Measurements from ENCODE around the gene ITPRID2. TPM values are rescaled to one million over a fixed set of nuclear protein-coding genes. Genes with fewer than 3 reads are reported as not detected.

ITPRID2 gene
- total RNA-seq, 1 experiment from 2014 or later, result 1,605 TPM

- Histone ChIP-seq H2AFZ (ENCODE audit: low read depth, low read length, poor library complexity, severe bottlenecking) (no peak overlapping the region), H3K9ac (ENCODE audit: low read length) (no peak overlapping the region), H3K36me3 (ENCODE audit: control insufficient read depth in 1 of 2, insufficient read depth in 2 of 2, low read length in 2 of 2) (no peaks in the 10 kb centered on the region), H4K20me1 (ENCODE audit: insufficient read depth) (no peaks in the 10 kb centered on the region), H3K4me3 (replicated peaks in 1 of 2; ENCODE audit: low read depth in 1 of 2, low read length in 2 of 2) (no peak overlapping the region), H3K27ac (ENCODE audit: low read depth, low read length) (no peak overlapping the region), H3K27me3 (ENCODE audit: insufficient read depth, low read length) (no peaks in the 10 kb centered on the region), H3K4me1 (ENCODE audit: control insufficient read depth in 1 of 2, insufficient read depth in 2 of 2, low read length in 2 of 2) (peaks cover 0 to 18% of the 10 kb centered on the region in 2 experiments; a peak in 2 of 4 replicates), H3K79me2 (ENCODE audit: insufficient read depth, low read length) (no peaks in the 10 kb centered on the region), H3K9me2 (ENCODE audit: insufficient read depth) (no peaks in the 10 kb centered on the region), H3K9me3 (ENCODE audit: control insufficient read depth in 1 of 2, insufficient read depth in 1 of 2, low read depth in 1 of 2, low read length in 2 of 2) (no peaks in the 10 kb centered on the region), H3K4me2 (ENCODE audit: low read length) (peak overlapping the region; percentile 33)
- ATAC-seq (peak; percentile 57), DNase-seq (ENCODE audit: low read depth, low spot score) (no peak)
- ChIA-PET RAD21 (ENCODE audit: low non-redundant PET in 1 of 2, low total read pairs in 2 of 2, uncharacterized antibody in 2 of 2, unreplicated experiment in 2 of 2) (no interaction called here), POLR2A (no interaction called here), CTCF (no interaction called here)
- intact Hi-C loops (cut with micrococcal nuclease), result no loop called here
- no TSS peak for BruUV-seq (replicated peaks)
- TF ChIP-seq POLR2A (IDR thresholded peaks at IDR 0.05; ENCODE audit: borderline replicate concordance, extremely low read depth, insufficient read depth, insufficient read length) (no peak), EZH2phosphoT487 (IDR thresholded peaks at IDR 0.05; ENCODE audit: borderline replicate concordance) (no peak), SRF (IDR thresholded peaks at IDR 0.05; ENCODE audit: low read depth) (no peak), ZFX (IDR thresholded peaks at IDR 0.05) (no peak), REST (IDR thresholded peaks at IDR 0.05; ENCODE audit: low read depth) (no peak), SIN3A (IDR thresholded peaks at IDR 0.05; ENCODE audit: low read depth) (no peak), SP1 (IDR thresholded peaks at IDR 0.05; ENCODE audit: low read depth) (no peak), RAD21 (IDR thresholded peaks at IDR 0.05; ENCODE audit: low read depth) (no peak), YY1 (IDR thresholded peaks at IDR 0.05; ENCODE audit: extremely low read depth, insufficient replicate concordance, low read depth, low read length) (no peak), JUND (IDR thresholded peaks at IDR 0.05) (peak; percentile 37), FOSL1 (IDR thresholded peaks at IDR 0.05; ENCODE audit: low read depth) (peak; percentile 36; the same call in 1 of the 2 replicates), ELF1 (IDR thresholded peaks at IDR 0.05; ENCODE audit: borderline replicate concordance, low read depth) (no peak), TCF7L2 (IDR thresholded peaks at IDR 0.05; ENCODE audit: borderline replicate concordance, extremely low read depth, insufficient read depth, insufficient read length) (peak; percentile 12), CBX3 (IDR thresholded peaks at IDR 0.05; ENCODE audit: low read depth) (no peak), MAX (IDR thresholded peaks at IDR 0.05) (peak; percentile 74)
- TF ChIP-seq, protein P1, sequence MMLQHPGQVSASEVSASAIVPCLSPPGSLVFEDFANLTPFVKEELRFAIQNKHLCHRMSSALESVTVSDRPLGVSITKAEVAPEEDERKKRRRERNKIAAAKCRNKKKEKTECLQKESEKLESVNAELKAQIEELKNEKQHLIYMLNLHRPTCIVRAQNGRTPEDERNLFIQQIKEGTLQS (IDR thresholded peaks at IDR 0.05), result no peak
- TF ChIP-seq, protein P2, sequence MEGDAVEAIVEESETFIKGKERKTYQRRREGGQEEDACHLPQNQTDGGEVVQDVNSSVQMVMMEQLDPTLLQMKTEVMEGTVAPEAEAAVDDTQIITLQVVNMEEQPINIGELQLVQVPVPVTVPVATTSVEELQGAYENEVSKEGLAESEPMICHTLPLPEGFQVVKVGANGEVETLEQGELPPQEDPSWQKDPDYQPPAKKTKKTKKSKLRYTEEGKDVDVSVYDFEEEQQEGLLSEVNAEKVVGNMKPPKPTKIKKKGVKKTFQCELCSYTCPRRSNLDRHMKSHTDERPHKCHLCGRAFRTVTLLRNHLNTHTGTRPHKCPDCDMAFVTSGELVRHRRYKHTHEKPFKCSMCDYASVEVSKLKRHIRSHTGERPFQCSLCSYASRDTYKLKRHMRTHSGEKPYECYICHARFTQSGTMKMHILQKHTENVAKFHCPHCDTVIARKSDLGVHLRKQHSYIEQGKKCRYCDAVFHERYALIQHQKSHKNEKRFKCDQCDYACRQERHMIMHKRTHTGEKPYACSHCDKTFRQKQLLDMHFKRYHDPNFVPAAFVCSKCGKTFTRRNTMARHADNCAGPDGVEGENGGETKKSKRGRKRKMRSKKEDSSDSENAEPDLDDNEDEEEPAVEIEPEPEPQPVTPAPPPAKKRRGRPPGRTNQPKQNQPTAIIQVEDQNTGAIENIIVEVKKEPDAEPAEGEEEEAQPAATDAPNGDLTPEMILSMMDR (IDR thresholded peaks at IDR 0.05 in 2 of 3, conservative IDR thresholded peaks at IDR 0.05 in 1 of 3; ENCODE audit: borderline replicate concordance in 1 of 3, insufficient read depth in 1 of 3, low read depth in 2 of 3, low read length in 2 of 3), result no peak
Measured at GRCh38 chr2:181977661-181978350, 86.3 kb downstream of the ITPRID2 start.
